GM06990 (cell line): ENCODE results near the gene MGST1.
"Not testable (repeated sequence)": the region's sequence is repeated elsewhere in the genome, so short reads cannot be mapped to it uniquely, and the experiment has no call there.

Source experiments
- DNase-seq: peaks from one replicate; pipeline ENCODE4 v3.0.0-alpha.2; 2011; ENCODE audit not compliant: insufficient read length; ENCODE audit errors: extremely low read depth
- H3K27me3 ChIP-seq: replicated peaks from 2 replicates; pipeline ENCODE4 v1.6.0; 2011; ENCODE audit warnings: low read length; ENCODE audit not compliant: control insufficient read depth, insufficient read depth
- H3K36me3 ChIP-seq: 2 replicates; pipeline ENCODE4 v1.5.1; 2011; ENCODE audit warnings: low read length; ENCODE audit not compliant: control insufficient read depth, insufficient read depth
- H3K4me3 ChIP-seq: replicated peaks from 2 replicates; pipeline ENCODE4 v1.5.1; 2011; ENCODE audit warnings: low read depth, mild to moderate bottlenecking, control low read depth, low read length
- CTCF ChIP-seq: IDR thresholded peaks from 2 replicates; pipeline ENCODE4 v1.5.1; 2011; ENCODE audit warnings: low read length, control low read depth, mild to moderate bottlenecking, inconsistent platforms; ENCODE audit not compliant: insufficient read depth, poor library complexity, severe bottlenecking

MGST1 gene

GRCh38 chr12:16369156-16369555, 21.7 kb downstream of the MGST1 start:
- Histone ChIP-seq H3K4me3 (no peak overlapping the region), H3K36me3 (no peaks in the 10 kb centered on the region), H3K27me3 (no peaks in the 10 kb centered on the region)
- no peak for DNase-seq
- no peak for TF ChIP-seq CTCF

- no peak overlapping the region for H3K4me3 ChIP-seq
- no peak for DNase-seq
- no peaks in the 10 kb centered on the region for H3K27me3 ChIP-seq
- H3K36me3 ChIP-seq: no peaks in the 10 kb centered on the region
- no peak for TF ChIP-seq CTCF
Observed at GRCh38 chr12:16370096-16370495, 22.7 kb downstream of the MGST1 start.

GRCh38 chr12:16382652-16383312, 35.3 kb downstream of the MGST1 start:
- not testable (repeated sequence) for DNase-seq, H3K36me3 ChIP-seq, H3K4me3 ChIP-seq, H3K27me3 ChIP-seq

GRCh38 chr12:16384732-16385131, 37.3 kb downstream of the MGST1 start:
- no peak for DNase-seq
- H3K36me3 ChIP-seq: no peaks in the 10 kb centered on the region
- no peaks in the 10 kb centered on the region for H3K27me3 ChIP-seq
- H3K4me3 ChIP-seq: no peak overlapping the region
- TF ChIP-seq CTCF: no peak

GRCh38 chr12:16385782-16386646, 38.6 kb downstream of the MGST1 start:
- no peaks in the 10 kb centered on the region for H3K36me3 ChIP-seq
- no peak for DNase-seq
- H3K27me3 ChIP-seq: no peaks in the 10 kb centered on the region
- no peak overlapping the region for H3K4me3 ChIP-seq
- TF ChIP-seq CTCF: no peak

GRCh38 chr12:16387919-16388318, 40.5 kb downstream of the MGST1 start:
- Histone ChIP-seq H3K4me3 (no peak overlapping the region), H3K36me3 (no peaks in the 10 kb centered on the region), H3K27me3 (no peaks in the 10 kb centered on the region)
- no peak for TF ChIP-seq CTCF
- no peak for DNase-seq
